Measurements from ENCODE around the gene SOWAHD. TPM values are rescaled to one million over a fixed set of nuclear protein-coding genes. Genes with fewer than 3 reads are reported as not detected.

Gene SOWAHD
- 10 to 100 TPM in 1 of 6 donors, 1 to 10 TPM in 5; 3.2 to 11.6 (median 4.1) TPM for total RNA-seq

DNA sequence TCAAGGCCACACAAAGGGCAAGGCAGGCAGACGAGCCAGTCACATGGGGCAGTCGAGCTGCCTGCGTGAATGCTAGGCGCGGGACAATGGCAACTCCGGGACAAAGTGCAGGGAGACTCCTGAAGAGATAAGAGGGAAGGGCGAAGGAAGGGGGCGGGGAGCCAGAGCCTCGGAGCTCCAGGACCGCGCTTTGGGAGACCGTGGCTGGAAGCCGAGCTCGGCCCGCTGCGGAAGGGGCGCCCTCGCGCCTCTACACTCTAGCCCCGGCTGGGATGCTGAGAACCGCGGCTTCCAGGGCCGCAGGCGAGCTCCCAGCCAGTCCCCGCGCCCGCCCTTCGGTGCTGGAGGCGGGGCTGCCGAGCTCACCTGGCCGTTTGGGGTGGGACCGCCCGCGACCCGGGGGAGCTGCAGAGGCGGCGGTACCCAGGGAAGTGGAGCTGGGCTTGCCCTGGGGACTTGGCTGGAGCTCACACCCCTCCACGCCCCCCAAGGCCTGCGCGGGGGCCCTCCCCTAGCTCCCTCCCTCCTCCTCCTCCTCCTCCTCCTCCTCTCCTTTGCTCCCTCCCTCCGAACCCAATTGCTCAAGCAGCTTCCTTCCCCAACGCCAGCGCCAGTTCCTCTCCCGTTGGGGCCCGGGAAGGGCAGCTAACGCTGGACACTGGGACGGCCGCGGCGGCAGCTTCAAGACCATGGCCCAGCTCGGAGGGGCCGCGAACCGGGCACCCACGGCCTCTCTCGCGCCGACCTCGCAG is at the start of gene SOWAHD:
SOWAHD (plus strand) TSS at position 610 of the 752 bp plus-strand sequence; CDS start at position 690, 80 bp downstream.
- H3K4me3 ChIP-seq = peak within 1 kb of the TSS; percentile 5 to 60 (median 50)
- TF ChIP-seq, protein P1, sequence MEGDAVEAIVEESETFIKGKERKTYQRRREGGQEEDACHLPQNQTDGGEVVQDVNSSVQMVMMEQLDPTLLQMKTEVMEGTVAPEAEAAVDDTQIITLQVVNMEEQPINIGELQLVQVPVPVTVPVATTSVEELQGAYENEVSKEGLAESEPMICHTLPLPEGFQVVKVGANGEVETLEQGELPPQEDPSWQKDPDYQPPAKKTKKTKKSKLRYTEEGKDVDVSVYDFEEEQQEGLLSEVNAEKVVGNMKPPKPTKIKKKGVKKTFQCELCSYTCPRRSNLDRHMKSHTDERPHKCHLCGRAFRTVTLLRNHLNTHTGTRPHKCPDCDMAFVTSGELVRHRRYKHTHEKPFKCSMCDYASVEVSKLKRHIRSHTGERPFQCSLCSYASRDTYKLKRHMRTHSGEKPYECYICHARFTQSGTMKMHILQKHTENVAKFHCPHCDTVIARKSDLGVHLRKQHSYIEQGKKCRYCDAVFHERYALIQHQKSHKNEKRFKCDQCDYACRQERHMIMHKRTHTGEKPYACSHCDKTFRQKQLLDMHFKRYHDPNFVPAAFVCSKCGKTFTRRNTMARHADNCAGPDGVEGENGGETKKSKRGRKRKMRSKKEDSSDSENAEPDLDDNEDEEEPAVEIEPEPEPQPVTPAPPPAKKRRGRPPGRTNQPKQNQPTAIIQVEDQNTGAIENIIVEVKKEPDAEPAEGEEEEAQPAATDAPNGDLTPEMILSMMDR (IDR thresholded peaks at IDR 0.05) = no peak
- TF ChIP-seq POLR2AphosphoS5 (IDR thresholded peaks at IDR 0.05) (peak in 1 of 2 donors; percentile 32), POLR2A (IDR thresholded peaks at IDR 0.05) (peak in 1 of 4 donors; percentile 67)
- peaks cover 0 to 22% (median 4%) of the 10 kb centered on the region in 4 donors for H3K4me1 ChIP-seq
- no peaks in the 10 kb centered on the region for H3K9me3 ChIP-seq
- no peaks in the 10 kb centered on the region for H3K36me3 ChIP-seq
- H3K27ac ChIP-seq = peak within 1 kb of the TSS; percentile 5 to 80 (median 66)
- peak; percentile 2 to 79 for ATAC-seq (ENCODE audit: low FRiP score in 2 of 2)
- peaks cover 0 to 6% (median 0%) of the 10 kb centered on the region in 4 donors for H3K27me3 ChIP-seq
- 17 to 31% methylated on average over 7 to 47 of the region's 59 CpGs for WGBS, 2 donors
- peak; percentile 62 to 86 for DNase-seq

GRCh38 chrX:119708936-119709335 is 49.5 kb upstream of the SOWAHD start:
- ATAC-seq (ENCODE audit: low FRiP score in 2 of 2) (no peak), DNase-seq (no peak)
- Histone ChIP-seq H3K36me3 (no peaks in the 10 kb centered on the region), H3K27ac (no peak overlapping the region), H3K9me3 (no peaks in the 10 kb centered on the region), H3K4me3 (no peak overlapping the region), H3K27me3 (no peaks in the 10 kb centered on the region), H3K4me1 (no peaks in the 10 kb centered on the region)
- TF ChIP-seq, protein P1 (IDR thresholded peaks at IDR 0.05) = no peak
- WGBS, 2 donors = 79 to 89% methylated on average over 2 of the region's 2 CpGs

- WGBS, 2 donors = 82 to 100% methylated on average over 2 to 3 of the region's 3 CpGs
- no peaks in the 10 kb centered on the region for H3K36me3 ChIP-seq
- TF ChIP-seq EP300 (IDR thresholded peaks at IDR 0.05) (no peak), POLR2AphosphoS5 (IDR thresholded peaks at IDR 0.05) (no peak), POLR2A (IDR thresholded peaks at IDR 0.05) (no peak)
- TF ChIP-seq, protein P1 (IDR thresholded peaks at IDR 0.05) = no peak
- no peaks in the 10 kb centered on the region for H3K9me3 ChIP-seq
- no peak overlapping the region for H3K27ac ChIP-seq
- H3K27me3 ChIP-seq = no peaks in the 10 kb centered on the region
- H3K4me3 ChIP-seq = no peak overlapping the region
- no peaks in the 10 kb centered on the region for H3K4me1 ChIP-seq
- ATAC-seq (ENCODE audit: low FRiP score in 2 of 2) (no peak), DNase-seq (no peak)
These were observed 48.8 kb upstream of the SOWAHD start for GRCh38 chrX:119709630-119710029.

DNA sequence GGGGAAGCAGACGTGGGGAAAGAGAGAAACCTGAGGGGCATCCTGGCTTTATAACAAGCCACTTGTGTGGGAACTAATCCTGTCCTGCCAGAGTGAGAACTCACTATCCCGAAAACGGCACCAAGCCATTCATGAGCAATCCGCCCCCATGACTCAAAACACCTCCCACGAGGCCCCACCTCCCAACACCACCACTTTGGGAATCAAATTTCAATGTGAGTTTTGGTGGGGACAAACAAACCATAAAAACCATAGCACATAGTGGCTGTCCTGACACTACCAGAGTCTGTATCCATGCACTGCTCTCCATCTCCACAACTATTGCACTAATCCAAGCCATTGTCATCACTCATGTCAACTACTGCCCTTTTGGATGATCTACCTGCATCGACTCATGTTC is 36.9 kb upstream of the SOWAHD start:
- DNase-seq (no peak), ATAC-seq (ENCODE audit: low FRiP score in 2 of 2) (no peak)
- Histone ChIP-seq H3K27ac (no peak overlapping the region), H3K36me3 (no peaks in the 10 kb centered on the region), H3K4me3 (no peak overlapping the region), H3K27me3 (no peaks in the 10 kb centered on the region), H3K9me3 (no peaks in the 10 kb centered on the region), H3K4me1 (no peaks in the 10 kb centered on the region)
- WGBS, 2 donors = 75 to 76% methylated on average over 6 of the region's 6 CpGs
- TF ChIP-seq POLR2A (IDR thresholded peaks at IDR 0.05) (no peak), EP300 (IDR thresholded peaks at IDR 0.05) (no peak), POLR2AphosphoS5 (IDR thresholded peaks at IDR 0.05) (no peak)
- TF ChIP-seq, protein P1 (IDR thresholded peaks at IDR 0.05) = no peak

DNA sequence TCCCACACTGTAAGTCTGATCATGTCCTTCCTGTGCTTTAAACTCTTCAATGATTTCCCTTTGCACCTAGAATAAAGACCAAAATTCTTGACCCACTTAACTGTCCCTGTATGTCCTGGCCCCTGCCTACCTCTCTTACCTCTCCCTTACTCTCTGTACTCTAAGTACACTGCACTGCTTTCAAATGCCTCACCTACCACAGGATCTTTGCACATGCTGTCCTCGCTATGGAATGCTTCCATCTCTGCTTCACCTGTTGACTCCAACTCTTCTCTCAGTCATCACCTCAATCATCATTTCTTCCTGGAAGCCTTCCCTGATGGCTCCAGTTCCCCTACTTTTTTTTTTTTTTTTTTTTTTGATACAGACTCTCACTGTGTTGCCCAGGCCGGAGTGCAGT is 36.5 kb upstream of the SOWAHD start:
- H3K27me3 ChIP-seq = no peaks in the 10 kb centered on the region
- no peak overlapping the region for H3K27ac ChIP-seq
- no peak overlapping the region for H3K4me3 ChIP-seq
- no peaks in the 10 kb centered on the region for H3K36me3 ChIP-seq
- no peaks in the 10 kb centered on the region for H3K9me3 ChIP-seq
- H3K4me1 ChIP-seq = no peaks in the 10 kb centered on the region
- ATAC-seq (ENCODE audit: low FRiP score in 2 of 2) (no peak), DNase-seq (no peak)
- TF ChIP-seq POLR2A (IDR thresholded peaks at IDR 0.05) = no peak
- TF ChIP-seq, protein P1 (IDR thresholded peaks at IDR 0.05) = no peak
- no peak for TF ChIP-seq EP300 (IDR thresholded peaks at IDR 0.05)
- TF ChIP-seq POLR2AphosphoS5 (IDR thresholded peaks at IDR 0.05) = no peak
- 73 to 81% methylated on average over 2 of the region's 2 CpGs for WGBS, 2 donors
